Measurements from ENCODE around the gene UHRF2.
"Not testable (repeated sequence)": the region's sequence is repeated elsewhere in the genome, so short reads cannot be mapped to it uniquely, and the experiment has no call there.

The UHRF2 gene

GRCh38 chr9:6412487-6413364 is at the start of gene UHRF2:
Gene UHRF2, plus strand, starts transcription at chr9:6413199. Its CDS starts 292 bp downstream, at chr9:6413491.
- DNase-seq (ENCODE audit: low spot score): peak; percentile 95

GRCh38 chr9:6367128-6367890 is 45.7 kb upstream of the UHRF2 start:
- no peak for DNase-seq (ENCODE audit: low spot score)

GRCh38 chr9:6368831-6369230 is 44.2 kb upstream of the UHRF2 start:
- DNase-seq (ENCODE audit: low spot score): no peak

GRCh38 chr9:6381477-6382012 is 31.5 kb upstream of the UHRF2 start:
- not testable (repeated sequence) for DNase-seq (ENCODE audit: low spot score)

GRCh38 chr9:6382681-6383080 is 30.3 kb upstream of the UHRF2 start:
- no peak for DNase-seq (ENCODE audit: low spot score)

DNA sequence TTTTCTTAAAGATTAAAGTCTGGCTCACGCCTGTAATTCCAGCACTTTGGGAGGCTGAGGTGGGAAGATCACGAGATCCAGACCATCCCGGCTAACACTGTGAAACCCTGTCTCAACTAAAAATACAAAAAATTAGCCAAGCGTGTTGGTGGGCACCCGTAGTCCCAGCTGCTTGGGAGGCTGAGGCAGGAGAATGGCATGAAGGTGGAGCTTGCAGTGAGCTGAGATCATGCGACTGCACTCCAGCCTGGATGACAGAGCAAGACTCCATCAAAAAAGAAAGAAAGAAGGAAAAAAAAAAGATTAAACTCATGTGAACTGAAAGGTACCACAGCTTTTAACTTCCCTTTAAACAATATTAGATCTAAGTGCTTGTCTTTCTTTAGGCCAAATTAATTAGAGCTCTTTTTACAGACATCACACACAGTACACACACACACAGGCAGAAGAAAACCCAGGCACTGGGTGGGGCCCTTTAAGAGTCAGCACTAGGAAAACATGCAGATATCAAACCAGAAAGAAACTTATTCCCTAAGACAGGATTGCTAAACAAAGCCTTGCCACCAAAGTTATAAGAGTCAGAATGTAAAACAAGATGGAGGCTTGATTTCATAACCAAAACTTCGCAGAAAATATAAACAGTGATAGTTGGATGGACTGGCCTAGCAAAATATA is 29.3 kb upstream of the UHRF2 start:
- no peak for DNase-seq (ENCODE audit: low spot score)

DNA sequence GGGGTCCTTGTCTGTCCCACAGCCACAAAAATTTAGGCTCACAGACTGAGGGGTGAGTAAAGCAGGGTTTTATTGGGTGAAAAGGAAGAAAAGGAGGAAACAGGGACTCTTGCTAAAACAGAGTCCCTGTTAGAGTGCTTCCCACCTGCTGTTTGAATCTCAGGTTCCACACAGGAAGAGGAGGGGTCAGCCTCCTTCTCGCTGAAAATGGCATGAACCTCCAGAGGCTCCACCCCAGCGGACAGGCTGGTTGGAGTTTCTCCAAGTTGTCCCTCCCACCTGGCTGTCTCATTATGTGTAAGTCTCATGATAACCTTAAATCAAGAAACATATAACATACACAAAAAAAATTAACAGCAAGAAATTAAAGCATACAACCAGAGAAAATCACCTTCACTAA is 28.3 kb upstream of the UHRF2 start:
- DNase-seq (ENCODE audit: low spot score): peak; percentile 3

DNA sequence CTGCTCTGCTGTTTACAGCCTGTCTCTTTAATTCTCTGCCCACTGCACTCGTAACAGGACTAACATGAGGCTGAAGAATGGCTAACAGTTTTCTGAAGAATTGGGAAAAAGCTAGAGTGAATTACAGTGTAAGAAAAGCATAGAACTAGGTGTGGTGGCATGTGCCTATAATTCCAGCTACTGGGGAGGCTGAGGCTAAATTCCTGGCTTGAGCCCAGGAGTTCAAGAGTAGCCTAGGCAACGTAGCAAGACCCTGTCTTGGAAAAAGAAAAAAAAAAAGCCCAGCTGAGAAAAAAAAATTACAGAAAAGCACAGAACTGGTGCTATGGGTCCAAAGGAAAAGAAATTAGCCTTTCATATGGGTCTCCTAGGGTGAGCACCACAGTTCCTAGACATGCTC is 13.9 kb upstream of the UHRF2 start:
- DNase-seq (ENCODE audit: low spot score): no peak

DNA sequence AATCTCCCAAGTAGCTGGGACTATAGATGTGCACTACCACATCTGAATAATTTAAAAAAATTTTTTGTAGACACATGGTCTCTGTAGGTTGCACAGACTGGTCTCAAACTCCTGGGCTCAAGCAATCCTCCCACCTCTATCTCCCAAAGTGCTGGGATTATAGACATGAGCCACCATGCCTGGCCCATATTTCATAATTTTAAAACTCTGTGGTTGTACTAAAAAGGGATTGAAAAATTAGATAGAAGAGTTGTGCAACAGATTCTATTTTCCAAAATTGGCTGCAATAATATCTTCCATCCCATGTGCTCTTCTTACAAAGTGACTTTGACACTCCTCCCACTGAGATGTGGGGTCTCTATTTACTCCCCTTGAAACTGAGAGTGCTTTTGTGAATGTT is 7.6 kb upstream of the UHRF2 start:
- DNase-seq (ENCODE audit: low spot score): no peak

- DNase-seq (ENCODE audit: low spot score): no peak
Observed at GRCh38 chr9:6407778-6408177, 5.2 kb upstream of the UHRF2 start.

GRCh38 chr9:6408320-6408719 is 4.7 kb upstream of the UHRF2 start:
- DNase-seq (ENCODE audit: low spot score): no peak

- DNase-seq (ENCODE audit: low spot score): no peak
Observed at GRCh38 chr9:6409811-6410210, 3.2 kb upstream of the UHRF2 start.

- peak; percentile 36 for DNase-seq (ENCODE audit: low spot score)
Observed at GRCh38 chr9:6410633-6411032, 2.4 kb upstream of the UHRF2 start.

DNA sequence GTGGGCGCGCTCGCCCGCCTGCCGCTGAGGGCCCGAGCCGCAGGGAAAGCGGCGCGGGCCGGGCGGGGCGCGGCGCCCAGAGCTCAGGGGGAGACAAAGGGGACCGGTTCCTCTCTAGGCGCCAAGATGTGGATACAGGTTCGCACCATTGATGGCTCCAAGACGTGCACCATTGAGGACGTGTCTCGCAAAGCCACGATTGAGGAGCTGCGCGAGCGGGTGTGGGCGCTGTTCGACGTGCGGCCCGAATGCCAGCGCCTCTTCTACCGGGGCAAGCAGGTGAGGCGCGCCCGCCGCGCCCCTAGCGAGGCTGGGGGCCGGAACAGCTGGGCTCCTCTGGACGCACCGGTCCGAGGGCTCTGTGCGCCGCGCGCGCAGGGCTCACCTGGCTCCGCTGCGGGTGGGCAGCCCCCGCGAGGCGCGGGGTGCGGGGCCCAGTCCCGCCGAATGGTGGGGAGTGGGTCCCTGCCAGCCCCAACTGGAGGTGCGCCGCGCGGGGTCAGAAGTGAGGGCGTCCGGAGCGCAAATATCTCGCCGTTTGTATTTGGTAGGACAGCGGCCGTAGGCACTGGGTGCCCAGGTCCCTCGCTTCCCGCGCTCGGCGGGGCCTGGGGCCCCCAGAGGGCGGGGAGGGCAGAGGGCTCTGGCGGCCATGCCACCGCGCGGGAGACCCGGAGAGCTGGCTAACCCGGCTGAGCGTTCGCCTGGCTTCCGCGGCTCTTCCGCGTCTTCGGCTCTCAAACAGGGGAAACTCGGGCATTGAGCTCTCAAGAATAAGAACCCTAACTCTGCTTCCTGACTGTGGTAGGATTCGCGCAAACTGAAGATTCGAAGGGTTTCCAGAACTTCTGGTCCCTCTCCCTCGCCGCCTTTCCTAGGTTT is 607 bp downstream of the UHRF2 start:
- peak; percentile 41 for DNase-seq (ENCODE audit: low spot score)

DNA sequence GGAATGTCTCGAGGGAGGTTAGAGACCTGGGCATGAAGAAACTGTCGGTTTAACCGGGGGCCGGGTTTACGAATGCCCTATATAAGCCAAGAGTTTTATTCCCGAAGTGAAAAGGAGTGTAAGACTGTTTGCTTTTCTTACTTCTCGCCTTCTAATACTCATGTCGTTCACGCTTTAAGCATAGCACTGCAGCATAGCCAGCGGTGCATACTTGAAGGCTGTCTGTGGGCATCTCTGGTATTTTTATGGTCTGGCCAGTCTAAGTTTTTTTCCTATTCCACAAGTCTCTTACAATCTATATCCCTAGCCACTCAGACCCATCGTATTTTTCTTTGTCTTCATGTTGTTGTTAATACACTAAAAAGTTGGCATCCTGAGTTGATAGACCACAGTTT is 1.2 kb downstream of the UHRF2 start:
- DNase-seq (ENCODE audit: low spot score): no peak

- no peak for DNase-seq (ENCODE audit: low spot score)
Observed at GRCh38 chr9:6415266-6415665, 2.3 kb downstream of the UHRF2 start.

DNA sequence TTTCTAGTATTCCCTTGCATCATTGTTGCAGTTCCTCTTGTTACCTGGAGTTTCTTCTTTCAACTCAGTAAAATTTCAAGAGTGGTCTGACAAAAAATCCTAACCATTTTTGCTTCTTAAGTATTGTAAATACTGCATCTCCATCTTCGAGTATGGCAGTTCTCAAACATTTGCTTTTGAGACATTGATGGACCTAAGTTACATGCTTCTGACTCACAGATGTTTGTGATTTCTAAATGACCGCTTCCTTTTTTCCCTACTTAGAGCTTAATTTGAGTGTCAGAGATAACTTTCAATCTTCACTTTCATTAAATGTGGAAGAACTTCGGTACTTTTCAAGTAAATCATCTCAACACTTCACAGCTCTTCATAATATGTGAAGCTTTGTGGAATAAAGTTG is 4.2 kb downstream of the UHRF2 start:
- peak; percentile 24 for DNase-seq (ENCODE audit: low spot score)

DNA sequence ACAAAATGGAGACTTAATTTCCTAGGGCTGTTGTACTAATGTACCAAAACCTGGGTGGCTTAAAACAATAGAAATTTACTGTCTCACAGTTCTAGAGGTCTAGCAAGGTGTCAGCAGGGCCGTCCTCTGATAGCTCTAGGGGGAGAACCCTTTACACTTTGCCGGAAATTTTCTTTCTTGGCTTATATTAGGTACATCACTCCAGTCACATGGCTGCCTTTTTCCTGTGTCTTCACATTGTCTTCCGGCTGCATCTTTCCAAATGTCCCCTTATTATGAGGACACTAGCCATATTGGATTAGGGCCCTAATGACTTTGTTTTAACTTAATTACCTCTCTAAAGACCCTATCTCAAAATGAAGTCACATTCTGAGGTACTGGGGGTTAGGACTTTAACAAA is 5.8 kb downstream of the UHRF2 start:
- no peak for DNase-seq (ENCODE audit: low spot score)

DNA sequence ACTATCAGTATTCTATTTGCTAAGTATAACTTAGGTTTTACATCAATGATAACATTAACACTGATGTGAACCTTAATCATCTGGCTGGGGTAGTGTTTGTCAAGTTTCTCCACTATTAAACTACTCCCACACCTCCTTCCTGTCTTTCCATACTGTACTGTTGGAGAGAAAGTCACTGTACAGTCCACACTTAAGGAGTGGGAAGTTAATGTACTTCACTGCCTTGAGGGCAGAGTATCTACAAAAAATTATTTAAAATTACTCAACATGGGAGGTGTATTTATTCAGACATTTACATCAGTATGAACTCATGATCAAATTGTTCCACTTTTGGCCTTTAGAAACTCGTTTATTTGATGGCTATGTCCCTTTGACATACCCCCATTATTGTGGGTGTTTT is 11.9 kb downstream of the UHRF2 start:
- no peak for DNase-seq (ENCODE audit: low spot score)

- no peak for DNase-seq (ENCODE audit: low spot score)
Observed at GRCh38 chr9:6426117-6426516, 13.1 kb downstream of the UHRF2 start.
